ENCODE results near the gene MRPS2.
A peak's percentile ranks its signal among the peaks of the same experiment; 100 is the strongest.
"Not testable (repeated sequence)": the region's sequence is repeated elsewhere in the genome, so short reads cannot be mapped to it uniquely, and the experiment has no call there.

MRPS2 gene

GRCh38 chr9:135500525-135501260 is at the start of gene MRPS2:
MRPS2 (plus strand) TSS chr9:135500682; CDS start chr9:135500711, 29 bp downstream.
- peak; percentile 97 for DNase-seq (ENCODE audit: low spot score)

GRCh38 chr9:135450956-135451355 is 49.5 kb upstream of the MRPS2 start:
- no peak for DNase-seq (ENCODE audit: low spot score)

- DNase-seq (ENCODE audit: low spot score): not testable (repeated sequence)
Measured at GRCh38 chr9:135451909-135452308, 48.6 kb upstream of the MRPS2 start.

GRCh38 chr9:135454737-135455136 is 45.7 kb upstream of the MRPS2 start:
- no peak for DNase-seq (ENCODE audit: low spot score)

GRCh38 chr9:135455401-135456030 is 45.0 kb upstream of the MRPS2 start:
- DNase-seq (ENCODE audit: low spot score): no peak

GRCh38 chr9:135456436-135457104 is 43.9 kb upstream of the MRPS2 start:
- DNase-seq (ENCODE audit: low spot score): no peak

- DNase-seq (ENCODE audit: low spot score): not testable (repeated sequence)
Measured at GRCh38 chr9:135458478-135458877, 42.0 kb upstream of the MRPS2 start.

GRCh38 chr9:135461936-135462335 is 38.5 kb upstream of the MRPS2 start:
- no peak for DNase-seq (ENCODE audit: low spot score)

GRCh38 chr9:135463140-135463539 is 37.3 kb upstream of the MRPS2 start:
- no peak for DNase-seq (ENCODE audit: low spot score)

GRCh38 chr9:135464181-135464580 is 36.3 kb upstream of the MRPS2 start:
- no peak for DNase-seq (ENCODE audit: low spot score)

GRCh38 chr9:135468854-135469521 is 31.5 kb upstream of the MRPS2 start:
- no peak for DNase-seq (ENCODE audit: low spot score)

GRCh38 chr9:135471791-135472640 is 28.5 kb upstream of the MRPS2 start:
- DNase-seq (ENCODE audit: low spot score): peak; percentile 33

- DNase-seq (ENCODE audit: low spot score): no peak
Measured at GRCh38 chr9:135473972-135474543, 26.4 kb upstream of the MRPS2 start.

- DNase-seq (ENCODE audit: low spot score): peak; percentile 76
Measured at GRCh38 chr9:135474915-135475314, 25.6 kb upstream of the MRPS2 start.

GRCh38 chr9:135476561-135477355 is 23.7 kb upstream of the MRPS2 start:
- DNase-seq (ENCODE audit: low spot score): no peak

GRCh38 chr9:135478191-135478590 is 22.3 kb upstream of the MRPS2 start:
- DNase-seq (ENCODE audit: low spot score): no peak

GRCh38 chr9:135478829-135479468 is 21.5 kb upstream of the MRPS2 start:
- DNase-seq (ENCODE audit: low spot score): peak; percentile 63

GRCh38 chr9:135479469-135480052 is 20.9 kb upstream of the MRPS2 start, which contains the start of gene PPP1R26:
PPP1R26 (plus strand) TSS chr9:135479782; CDS start chr9:135484511, 4,729 bp downstream.
- peak; percentile 81 for DNase-seq (ENCODE audit: low spot score)

All from iPS-NIHi11 (cell line).